Amniotic stem cell (primary cell): ENCODE measurements around the gene RMND1.
"Not testable (repeated sequence)": the region's sequence is repeated elsewhere in the genome, so short reads cannot be mapped to it uniquely, and the experiment has no call there.

Source experiments
- DNase-seq: peaks from one replicate; lab custom pipeline; 2025; lab: John Stamatoyannopoulos, UW

The RMND1 gene

DNA sequence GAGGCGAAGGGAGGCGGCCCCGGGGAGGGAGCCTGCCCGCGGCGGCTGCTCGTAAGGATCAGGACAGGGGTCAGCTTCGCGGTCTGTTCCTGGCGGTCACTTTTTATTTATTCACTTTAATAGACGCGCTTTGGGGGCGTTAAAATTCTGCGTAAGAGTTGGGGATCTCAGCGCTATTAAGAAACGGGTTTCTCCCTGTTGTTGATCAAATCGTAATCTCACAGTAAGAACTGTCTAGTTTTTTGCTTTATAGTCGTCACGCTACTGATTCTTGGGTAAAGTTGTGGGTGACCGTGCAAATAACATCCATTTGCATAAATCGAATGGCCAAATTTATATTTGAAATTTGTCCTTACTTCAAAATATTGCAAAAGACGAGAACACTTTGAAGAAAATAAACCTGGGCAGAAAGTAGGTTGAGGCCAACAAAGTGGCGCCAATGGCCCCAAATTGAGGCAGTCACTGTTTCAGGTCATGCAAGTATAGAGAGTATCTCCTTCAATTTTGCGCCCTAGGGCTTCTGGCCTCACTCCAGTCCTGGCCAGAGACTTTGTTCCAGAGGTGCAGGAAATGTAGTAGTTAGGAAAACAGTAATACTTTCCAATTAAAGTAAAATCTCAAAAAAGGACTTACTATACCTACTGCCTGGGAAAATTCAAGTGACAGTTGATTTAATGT, 963 bp upstream of the RMND1 start:
- peak; percentile 24 for DNase-seq

DNA sequence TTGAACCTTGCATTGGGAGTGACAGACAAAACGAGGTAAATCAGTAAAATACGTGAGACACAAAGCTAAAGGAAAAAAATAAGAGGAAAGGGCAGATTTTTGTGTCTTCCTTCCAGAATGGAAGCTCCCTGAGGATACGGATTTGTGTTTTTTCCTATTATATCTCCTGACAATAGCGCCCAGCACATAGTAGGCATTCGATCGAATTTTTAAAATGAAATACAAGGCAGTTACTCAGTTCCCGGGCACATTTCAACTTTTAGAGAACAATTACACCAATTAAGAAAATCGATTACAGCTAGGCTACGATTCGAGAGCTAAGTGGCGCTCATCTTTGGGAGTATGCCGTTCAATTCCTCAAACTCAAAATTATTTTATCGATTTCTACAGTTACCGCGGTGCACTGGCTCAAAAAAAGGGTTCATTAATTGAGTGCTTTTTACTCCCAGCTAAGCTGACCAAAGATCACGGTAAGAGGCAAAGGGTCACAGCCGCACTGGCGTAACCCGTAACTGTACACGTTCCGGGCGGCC, 443 bp downstream of the RMND1 start:
- DNase-seq = no peak

DNA sequence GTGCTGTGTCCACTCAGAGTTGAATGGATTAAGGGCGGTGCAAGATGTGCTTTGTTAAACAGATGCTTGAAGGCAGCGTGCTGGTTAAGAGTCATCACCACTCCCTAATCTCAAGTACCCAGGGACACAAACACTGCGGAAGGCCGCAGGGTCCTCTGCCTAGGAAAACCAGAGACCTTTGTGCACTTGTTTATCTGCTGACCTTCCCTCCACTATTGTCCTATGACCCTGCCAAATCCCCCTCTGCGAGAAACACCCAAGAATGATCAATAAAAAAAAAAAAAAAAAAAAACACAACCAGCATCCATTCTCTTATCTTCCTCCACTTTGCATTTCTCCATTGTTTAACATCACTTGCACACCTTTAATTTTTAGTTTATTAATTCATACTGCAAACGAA, 998 bp downstream of the RMND1 start:
- DNase-seq = not testable (repeated sequence)

GRCh38 chr6:151448623-151449022, 3.3 kb downstream of the RMND1 start:
- DNase-seq = no peak

DNA sequence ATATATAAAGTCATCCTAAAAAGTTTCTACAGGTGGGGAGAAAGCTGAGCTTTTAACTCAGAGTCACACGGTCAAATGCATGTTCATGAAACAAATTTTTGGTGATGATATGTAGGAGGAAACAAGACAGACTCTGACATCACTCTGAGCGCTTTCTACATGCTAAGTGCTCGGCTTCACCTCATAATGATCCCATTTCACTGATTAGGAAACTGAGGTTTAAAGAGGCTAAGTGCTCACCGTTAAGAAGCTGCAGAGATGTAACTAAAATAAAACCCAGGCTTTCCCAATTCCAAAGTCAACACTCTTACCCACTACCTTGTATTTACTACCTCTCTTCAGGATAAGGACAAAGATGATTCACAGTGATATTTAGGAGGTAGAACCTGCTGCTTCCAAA, 4.7 kb downstream of the RMND1 start:
- no peak for DNase-seq

GRCh38 chr6:151445482-151445881, 6.4 kb downstream of the RMND1 start:
- DNase-seq = peak; percentile 45

- no peak for DNase-seq
Observed at GRCh38 chr6:151443911-151444621, 7.9 kb downstream of the RMND1 start.

DNA sequence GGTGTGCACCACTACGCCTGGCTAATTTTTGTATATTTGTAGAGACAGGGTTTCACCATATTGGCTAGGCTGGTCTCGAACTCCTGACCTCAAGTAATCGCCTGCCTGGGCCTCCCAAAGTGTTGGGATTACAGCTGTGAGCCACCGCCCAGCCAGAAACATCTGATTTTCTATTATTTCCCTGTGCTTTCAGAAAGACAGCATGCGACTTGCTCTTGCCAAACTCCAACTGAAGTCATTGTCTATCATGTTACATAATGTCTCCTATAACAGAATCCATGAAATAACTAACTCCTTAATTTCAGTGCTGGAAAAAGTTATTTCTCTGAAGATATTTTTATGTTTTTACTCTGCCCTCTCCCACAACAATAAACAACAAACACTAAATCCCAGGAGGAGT, 8.5 kb downstream of the RMND1 start:
- no peak for DNase-seq

- no peak for DNase-seq
Observed at GRCh38 chr6:151442371-151442770, 9.6 kb downstream of the RMND1 start.

GRCh38 chr6:151441390-151442166, 10.3 kb downstream of the RMND1 start:
- no peak for DNase-seq

DNA sequence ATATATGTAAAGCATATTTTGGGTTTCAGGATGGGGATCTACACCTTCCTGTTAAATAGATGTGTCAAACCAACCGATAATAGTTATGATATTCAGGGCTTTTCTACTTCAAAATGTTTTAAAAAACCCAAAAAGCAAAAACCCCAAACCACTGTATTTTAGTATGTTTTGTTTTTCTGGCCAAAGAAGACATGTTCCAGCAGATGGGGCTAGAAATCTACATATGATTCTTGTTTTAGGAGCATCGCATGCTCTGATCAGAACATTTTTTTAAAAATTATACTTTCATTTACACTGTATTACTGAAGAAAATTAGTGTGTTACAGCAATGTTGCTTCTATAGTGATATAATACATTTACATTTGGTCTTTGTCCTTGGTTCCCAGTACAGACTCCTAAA, 11.0 kb downstream of the RMND1 start:
- no peak for DNase-seq

GRCh38 chr6:151440498-151440897, 11.4 kb downstream of the RMND1 start:
- no peak for DNase-seq

DNA sequence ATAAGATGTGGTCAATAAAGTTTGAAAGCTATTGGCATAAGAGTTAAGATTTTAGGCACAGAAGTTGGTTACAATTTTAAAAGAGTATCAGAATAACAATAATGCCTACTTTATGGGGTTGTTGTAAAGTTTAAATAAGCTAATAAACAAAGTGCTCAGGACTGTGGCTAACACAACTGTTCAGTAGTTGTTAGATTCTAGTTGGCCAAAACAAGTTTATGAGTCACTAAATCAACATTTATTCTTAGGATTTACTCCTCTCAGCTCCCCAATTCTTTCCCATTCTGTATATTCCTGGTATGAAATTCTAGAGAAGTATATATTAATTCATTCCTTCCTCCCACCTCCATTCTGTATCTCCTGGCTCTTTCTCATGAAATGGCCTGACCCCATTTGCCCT, 14.5 kb downstream of the RMND1 start:
- DNase-seq = no peak

DNA sequence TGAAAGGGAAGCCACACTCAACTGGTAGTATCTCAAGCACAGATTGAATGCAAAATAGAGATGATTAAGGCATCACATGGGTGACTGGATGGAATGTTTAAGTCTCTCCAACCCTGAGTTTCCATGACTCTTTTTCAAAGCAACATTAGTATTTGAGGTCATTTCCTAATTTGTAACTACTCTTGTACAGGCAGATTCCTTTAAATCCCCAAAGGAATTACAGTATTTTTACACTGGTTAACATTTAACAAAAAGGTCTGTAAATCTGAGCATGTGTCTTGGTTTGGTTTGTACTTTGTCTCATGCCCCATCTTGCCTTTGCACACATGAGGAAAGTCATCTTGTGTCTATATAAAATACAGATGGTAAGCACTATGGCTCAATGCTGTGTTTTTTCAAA, 15.1 kb downstream of the RMND1 start:
- peak; percentile 26 for DNase-seq

DNA sequence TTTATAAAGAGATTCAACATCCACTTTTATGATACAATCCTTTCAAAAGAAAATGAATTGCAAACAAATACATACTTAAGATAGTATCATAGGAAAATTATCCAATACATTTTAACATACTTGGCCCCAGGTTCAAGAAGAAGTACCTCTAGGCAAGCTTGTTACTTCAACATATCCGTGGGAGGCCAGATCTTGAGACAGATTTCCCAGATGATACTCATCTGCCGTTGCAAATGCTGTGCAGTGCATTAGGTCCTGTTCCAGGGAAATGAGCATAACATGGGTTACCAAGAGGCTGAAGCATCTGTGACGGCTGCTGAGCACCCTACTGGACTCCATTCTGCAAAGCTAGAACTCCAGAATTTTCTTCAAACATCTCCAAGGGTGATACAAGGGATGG, 15.6 kb downstream of the RMND1 start:
- no peak for DNase-seq

DNA sequence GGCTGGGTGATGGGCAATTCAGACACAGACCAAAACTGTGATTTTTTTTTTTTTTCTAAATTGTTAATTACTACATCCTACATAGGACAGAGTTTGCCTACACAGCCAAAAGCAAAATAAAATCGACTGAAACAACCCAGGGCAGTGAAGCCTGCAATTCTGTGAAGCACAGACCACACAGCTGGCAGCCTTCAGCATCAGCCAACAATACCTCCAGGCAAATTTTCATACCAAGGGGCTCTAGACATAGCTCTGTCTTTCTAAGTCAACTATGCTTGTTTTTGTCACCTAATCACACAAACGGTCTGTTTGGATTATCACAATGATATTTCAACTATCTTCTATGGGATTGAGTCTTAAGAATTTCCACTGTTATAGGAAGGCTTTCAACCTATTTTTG, 17.6 kb downstream of the RMND1 start:
- no peak for DNase-seq

DNA sequence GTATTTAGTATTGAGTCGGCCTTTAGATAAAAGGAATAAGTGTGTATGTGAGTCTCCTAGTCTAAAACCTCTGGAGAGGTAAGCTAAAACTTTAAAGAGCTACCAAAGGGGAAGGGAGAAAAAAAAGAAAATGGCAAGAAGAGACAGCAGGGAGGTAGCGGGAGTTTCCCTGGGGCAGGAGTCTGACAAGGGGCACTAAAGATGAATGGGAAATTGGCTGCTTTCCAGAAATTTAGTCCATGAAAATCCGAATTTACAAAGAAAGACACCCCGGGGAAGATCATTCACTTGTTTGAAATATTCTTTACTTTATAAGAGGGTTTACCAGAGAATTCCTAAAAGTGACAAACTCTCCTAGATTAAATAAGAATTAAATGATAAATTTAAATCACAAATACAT, 19.3 kb downstream of the RMND1 start:
- no peak for DNase-seq

GRCh38 chr6:151431337-151431736, 20.6 kb downstream of the RMND1 start:
- DNase-seq = no peak

DNA sequence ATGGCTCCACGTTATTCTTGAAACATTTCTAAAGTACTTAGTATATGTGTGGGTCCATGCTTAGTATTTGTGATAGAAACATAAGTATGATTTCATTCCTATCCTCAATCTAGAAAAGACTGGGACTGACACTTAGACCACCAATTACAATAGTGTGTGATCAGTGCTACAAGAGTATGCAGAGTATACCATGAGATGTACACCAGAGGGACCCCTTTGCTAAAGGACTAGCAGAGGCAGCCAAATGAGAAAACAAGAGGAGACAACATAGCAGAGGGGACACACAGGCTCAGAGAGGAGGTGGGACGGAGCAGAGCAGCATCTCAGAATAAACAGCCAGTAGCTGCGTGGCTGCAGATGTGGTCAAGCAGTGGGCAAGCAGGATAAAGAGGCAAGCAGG, 21.0 kb downstream of the RMND1 start:
- no peak for DNase-seq

DNA sequence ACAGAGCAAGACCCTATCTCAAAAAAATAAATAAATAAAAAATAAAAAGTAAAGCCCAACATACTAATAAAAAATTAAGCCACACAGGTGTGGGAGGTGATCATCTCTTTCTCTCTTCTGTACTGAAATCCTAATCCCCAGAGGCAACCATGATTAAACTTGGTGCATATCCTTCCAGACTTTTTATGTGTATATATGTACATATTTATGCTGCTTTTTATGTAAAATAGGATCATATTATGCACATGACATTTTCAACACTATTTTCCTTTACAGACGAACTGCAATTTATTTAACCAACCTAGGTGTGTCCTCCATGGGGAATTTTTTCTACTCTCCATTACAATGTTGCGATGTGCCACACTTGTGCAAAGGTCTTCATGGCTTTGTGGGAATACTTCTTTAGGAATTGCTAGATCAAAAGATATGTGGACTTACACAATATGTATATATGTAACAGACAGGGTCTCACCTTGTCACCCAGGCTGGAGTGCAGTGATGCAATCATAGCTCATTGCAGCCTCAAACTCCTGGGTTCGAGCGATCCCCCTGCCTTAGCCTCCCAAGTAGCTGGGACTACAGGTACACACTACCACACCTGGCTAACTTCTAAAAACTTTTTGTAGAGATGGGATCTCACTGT, 23.7 kb downstream of the RMND1 start:
- DNase-seq = no peak

GRCh38 chr6:151425561-151425960, 26.4 kb downstream of the RMND1 start:
- no peak for DNase-seq

DNA sequence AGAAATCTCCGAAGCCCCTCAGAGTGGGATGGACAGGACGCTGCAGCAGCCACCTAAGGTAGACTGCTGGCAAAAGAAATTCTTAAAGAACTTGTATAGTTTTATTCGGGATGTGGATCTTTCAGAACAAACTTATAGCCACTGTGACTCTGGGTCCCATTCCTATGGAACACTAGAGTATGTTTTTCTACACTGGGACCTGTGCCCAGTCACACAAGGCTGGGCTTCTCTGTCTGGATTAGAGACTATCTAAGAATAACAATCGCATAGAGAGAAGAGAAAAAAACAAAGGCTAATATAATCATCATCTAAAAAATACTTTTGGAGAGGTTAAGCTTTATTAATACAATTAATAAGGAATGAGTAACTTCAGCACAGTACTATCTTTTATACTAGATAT, 28.9 kb downstream of the RMND1 start:
- no peak for DNase-seq
